Heart right ventricle (tissue), 16 donors: ENCODE data around the gene CC2D2A. TPM values are rescaled to one million over a fixed set of nuclear protein-coding genes. Genes with fewer than 3 reads are reported as not detected.
A peak's percentile ranks its signal among the peaks of the same experiment; 100 is the strongest.

Experiments
- ATAC-seq, 8 donors: fragments of 200-7000 bp; cut with Tn5 transposase; one replicate each; pipeline ENCODE4 v1.9.1; 2020; ENCODE audit warnings: mild to moderate bottlenecking in 8 of 8, moderate library complexity in 8 of 8, moderate number of reproducible peaks in 1 of 8
- DNase-seq, 2 donors: peaks; one replicate each; pipeline ENCODE4 v3.0.0-alpha.2; 2020
- H3K27ac ChIP-seq, 10 donors: fragments of 200-600 bp; sonication (generic) in 2 of 10; one replicate each; pipeline versions ENCODE4 v1.5.0 to v1.8.0; 2020 to 2022; ENCODE audit warnings: mild to moderate bottlenecking in 3 of 10
- H3K27me3 ChIP-seq, 7 donors: fragments of 200-600 bp; one replicate each; pipeline ENCODE4 v1.8.0; 2021 to 2022; ENCODE audit warnings: mild to moderate bottlenecking in 2 of 7
- H3K36me3 ChIP-seq, 9 donors: fragments of 200-600 bp; sonication (generic) in 1 of 9; one replicate each; pipeline versions ENCODE4 v1.5.0 to v1.8.0; 2020 to 2022; ENCODE audit warnings: mild to moderate bottlenecking in 2 of 9
- H3K4me1 ChIP-seq, 9 donors: fragments of 200-600 bp; sonication (generic) in 1 of 9; one replicate each; pipeline versions ENCODE4 v1.5.0 to v1.8.0; 2020 to 2022; ENCODE audit warnings: mild to moderate bottlenecking in 4 of 9
- H3K4me3 ChIP-seq, 10 donors: fragments of 200-600 bp; sonication (generic) in 2 of 10; one replicate each; pipeline versions ENCODE4 v1.5.0 to v1.8.0; 2020 to 2022; ENCODE audit warnings: mild to moderate bottlenecking in 7 of 10, moderate library complexity in 2 of 10
- H3K9me3 ChIP-seq, 11 donors: fragments of 200-600 bp in 10 of 11; sonication (generic) in 2 of 11; one replicate each; pipeline versions ENCODE4 v1.5.0 to v1.8.0; 2013 to 2022; ENCODE audit warnings: mild to moderate bottlenecking in 2 of 11, control low read depth in 1 of 11, moderate library complexity in 1 of 11
- WGBS, 2 donors: extraction: QIAGEN DNeasy Blood & Tissue Kit; methylation state at CpG; one replicate each; pipeline ENCODE4 v1.1.7; 2013; ENCODE audit warnings: inconsistent platforms in 1 of 2; 5-methylcytosine and 5-hydroxymethylcytosine counted together
- intact Hi-C, 10 donors: fragments of 100-400 bp; cut with DNase I; formaldehyde crosslinking; loops; one replicate each; pipeline versions ENCODE4 v1.11.1 to v1.14.2; 2022
- polyA plus RNA-seq, 2 donors: library from polyadenylated mRNA; stranded (reverse); fragments of 200-250 nt; gene quantifications; one replicate each; pipeline ENCODE4 v1.2.3, GENCODE V29; 2013
- total RNA-seq, 10 donors: library from RNA; stranded (reverse); fragmentation: NEBNext Ultra II Directional in 3 of 10; extraction: Animal tissue kit (Norgen Biotek cat#: 25700) in 3 of 10; gene quantifications; one replicate each; pipeline versions ENCODE4 v1.2.1 to v1.2.4, GENCODE V29; 2021 to 2023
- TF ChIP-seq, protein P1 (sequence below), 9 donors: fragments of 200-600 bp; sonication (generic) in 2 of 9; IDR thresholded peaks; one replicate each; pipeline versions ENCODE4 v1.5.0 to v1.8.0; 2021 to 2022; ENCODE audit warnings: antibody characterized with exemption in 9 of 9, mild to moderate bottlenecking in 5 of 9, moderate library complexity in 1 of 9
- donor health status: Arrhythmogenic right ventricular cardiomyopathy.
- donor health status: ischemic (EF 13 %, LVEDD 7.1; RV severe dilation, severe dysfunction).
- donor health status: healthy with polysubstance abuse.
- donor health status: DM: no; HTN: yes; CAD: no.
- donor health status: DM: no; HTN: no; CAD: no.
- donor health status: ischemic (EF 25% LVEDD 6.9; RV normal size, moderate dysfunction).
- donor health status: ischemic (EF 25% LVEDD 5.7; RV mildly dilated, moderate dysfunction).
- donor health status: healthy.
- donor health status: DM: yes; HTN: yes; CAD: no.
- donor health status: Ischemic cardiomyopathy.
- donor health status: ischemic (EF 35%, LVEDD 5.7; RV mildly dilated, moderate dysfunction).
- donor health status: nonischemic (EF 11% LVEDD 7.7; RV severe dilation, severe dysfunction).
- donor health status: DM: yes; HTN: yes; CAD: no.
- donor health status: PGD.
- donor health status: ischemic (EF 29% LVEDD 5.4; RV normal size, mild dysfunction).
- donor health status: nonischemic (EF 23%, LVEDD 6.1; RV moderate dilation, normal function).

Gene CC2D2A
- total and polyA plus RNA-seq, 12 donors, result 3.2 to 10.8 (median 7.6) TPM

- intact Hi-C loops, result loop anchor here in 6 of 10 donors (5.0 to 10.0 kb wide), 3 partner anchors 43 to 450 kb away; partner anchors contain the start of gene CPEB2 (in 1 of the 6)
- WGBS, 2 donors, result 69 to 79% methylated on average over 3 of the region's 3 CpGs
- DNase-seq (peak; percentile 16 to 33), ATAC-seq (peak in 3 of 8 donors; percentile 25 to 84 (median 66))
- peak overlapping the region in 2 of 10 donors; percentile 25 to 49 for H3K27ac ChIP-seq
- no peaks in the 10 kb centered on the region for H3K9me3 ChIP-seq
- TF ChIP-seq, protein P1, sequence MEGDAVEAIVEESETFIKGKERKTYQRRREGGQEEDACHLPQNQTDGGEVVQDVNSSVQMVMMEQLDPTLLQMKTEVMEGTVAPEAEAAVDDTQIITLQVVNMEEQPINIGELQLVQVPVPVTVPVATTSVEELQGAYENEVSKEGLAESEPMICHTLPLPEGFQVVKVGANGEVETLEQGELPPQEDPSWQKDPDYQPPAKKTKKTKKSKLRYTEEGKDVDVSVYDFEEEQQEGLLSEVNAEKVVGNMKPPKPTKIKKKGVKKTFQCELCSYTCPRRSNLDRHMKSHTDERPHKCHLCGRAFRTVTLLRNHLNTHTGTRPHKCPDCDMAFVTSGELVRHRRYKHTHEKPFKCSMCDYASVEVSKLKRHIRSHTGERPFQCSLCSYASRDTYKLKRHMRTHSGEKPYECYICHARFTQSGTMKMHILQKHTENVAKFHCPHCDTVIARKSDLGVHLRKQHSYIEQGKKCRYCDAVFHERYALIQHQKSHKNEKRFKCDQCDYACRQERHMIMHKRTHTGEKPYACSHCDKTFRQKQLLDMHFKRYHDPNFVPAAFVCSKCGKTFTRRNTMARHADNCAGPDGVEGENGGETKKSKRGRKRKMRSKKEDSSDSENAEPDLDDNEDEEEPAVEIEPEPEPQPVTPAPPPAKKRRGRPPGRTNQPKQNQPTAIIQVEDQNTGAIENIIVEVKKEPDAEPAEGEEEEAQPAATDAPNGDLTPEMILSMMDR (IDR thresholded peaks at IDR 0.05), result no peak
- H3K27me3 ChIP-seq, result no peaks in the 10 kb centered on the region
- H3K36me3 ChIP-seq, result no peaks in the 10 kb centered on the region
- H3K4me1 ChIP-seq, result peaks cover 10 to 46% (median 31%) of the 10 kb centered on the region in 9 donors
- H3K4me3 ChIP-seq, result no peak overlapping the region
These were observed 14.4 kb upstream of the CC2D2A start for GRCh38 chr4:15455290-15455689.

DNA sequence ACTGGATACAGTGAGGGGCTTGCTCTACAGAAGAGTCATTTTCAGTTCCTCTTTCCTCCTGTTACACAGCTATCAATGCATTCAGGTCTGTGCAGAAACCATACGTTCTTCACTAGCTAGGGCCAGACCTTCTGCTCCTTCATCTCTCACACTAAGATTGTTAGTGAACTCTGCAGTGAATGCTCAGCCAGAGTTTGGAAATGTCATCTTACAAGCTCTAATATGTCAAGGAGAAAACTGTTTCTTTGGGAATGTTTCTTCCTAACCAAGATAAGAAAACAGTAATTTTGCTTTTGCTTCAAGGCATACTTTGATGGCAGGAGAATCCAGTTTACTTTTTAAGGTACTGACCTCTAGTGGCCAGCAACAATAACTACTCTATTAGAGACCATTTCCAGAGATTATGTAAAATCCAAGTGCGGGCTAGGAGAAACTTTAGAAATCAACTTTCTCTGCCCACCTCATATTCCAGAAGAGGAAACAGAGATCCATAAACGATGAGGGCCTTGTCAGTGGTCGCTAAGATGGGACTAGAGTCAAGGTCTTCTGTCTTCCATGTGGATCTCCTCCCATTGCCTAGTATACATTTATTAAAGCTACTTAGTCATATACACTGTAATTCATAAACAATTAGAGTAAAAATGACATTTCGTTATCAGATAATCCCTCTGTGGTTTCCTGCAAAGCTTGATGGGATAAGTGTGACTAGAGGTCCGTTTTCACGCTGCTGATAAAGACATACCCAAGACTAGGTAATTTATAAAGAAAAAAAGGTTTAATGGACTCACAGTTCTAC is 12.1 kb upstream of the CC2D2A start:
- H3K4me3 ChIP-seq, result no peak overlapping the region
- no peak for DNase-seq
- H3K27me3 ChIP-seq, result no peaks in the 10 kb centered on the region
- WGBS, 2 donors, result 28 to 36% methylated on average over 7 of the region's 7 CpGs
- intact Hi-C loops, result loop anchor here (1.0 to 10.0 kb wide), 8 partner anchors 45 to 453 kb away; partner anchors contain the start of gene CPEB2 (in 1 of the 10)
- TF ChIP-seq, protein P1 (IDR thresholded peaks at IDR 0.05), result peak; percentile 42 to 89 (median 75)
- ATAC-seq, result peak in 7 of 8 donors; percentile 46 to 87 (median 76)
- no peaks in the 10 kb centered on the region for H3K9me3 ChIP-seq
- peaks cover 0 to 24% (median 11%) of the 10 kb centered on the region in 9 donors for H3K4me1 ChIP-seq
- H3K27ac ChIP-seq, result peak overlapping the region in 5 of 10 donors; percentile 13 to 43 (median 19)
- H3K36me3 ChIP-seq, result no peaks in the 10 kb centered on the region

DNA sequence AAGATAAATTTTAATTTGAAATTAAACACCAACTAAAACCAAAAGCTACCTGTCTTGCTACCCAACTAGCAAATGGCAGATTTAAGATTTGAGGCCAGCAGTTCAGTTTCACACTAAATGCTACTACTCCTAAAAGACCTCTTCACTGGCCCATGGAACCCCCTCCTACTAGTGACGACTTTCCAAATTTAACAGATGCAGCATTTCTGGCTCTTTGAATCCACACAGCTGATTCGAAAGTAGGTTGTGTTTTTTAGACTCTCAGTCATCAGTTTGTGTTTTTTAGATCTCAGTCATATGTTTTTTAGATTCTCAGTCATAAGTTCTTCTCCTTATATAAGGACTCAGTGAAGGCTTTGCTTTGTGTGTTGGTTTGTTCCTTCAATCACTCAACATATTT is 11.1 kb upstream of the CC2D2A start:
- Histone ChIP-seq H3K36me3 (no peaks in the 10 kb centered on the region), H3K27ac (no peak overlapping the region), H3K4me1 (peaks cover 0 to 22% (median 10%) of the 10 kb centered on the region in 9 donors), H3K9me3 (no peaks in the 10 kb centered on the region), H3K27me3 (no peaks in the 10 kb centered on the region), H3K4me3 (no peak overlapping the region)
- intact Hi-C loops, result loop anchor here in 7 of 10 donors (2.0 to 10.0 kb wide), 4 partner anchors 46 to 454 kb away; partner anchors contain the start of gene CPEB2 (in 1 of the 7)
- 56 to 78% methylated on average over 2 of the region's 2 CpGs for WGBS, 2 donors
- DNase-seq (no peak), ATAC-seq (peak in 1 of 8 donors; percentile 17)
- TF ChIP-seq, protein P1 (IDR thresholded peaks at IDR 0.05), result no peak

GRCh38 chr4:15459706-15460105 is 10.0 kb upstream of the CC2D2A start:
- H3K4me1 ChIP-seq, result peaks cover 0 to 22% (median 10%) of the 10 kb centered on the region in 9 donors
- H3K27ac ChIP-seq, result peak overlapping the region in 1 of 10 donors; percentile 16
- no peak overlapping the region for H3K4me3 ChIP-seq
- DNase-seq, result no peak
- TF ChIP-seq, protein P1 (IDR thresholded peaks at IDR 0.05), result no peak
- ATAC-seq, result no peak
- intact Hi-C loops, result loop anchor here in 8 of 10 donors (2.0 to 10.0 kb wide), 4 partner anchors 47 to 455 kb away; partner anchors contain the start of gene CPEB2 (in 2 of the 8)
- no peaks in the 10 kb centered on the region for H3K9me3 ChIP-seq
- no peaks in the 10 kb centered on the region for H3K27me3 ChIP-seq
- H3K36me3 ChIP-seq, result no peaks in the 10 kb centered on the region
